GM18868 (cell line): ENCODE results near the gene HHIPL1.
"Not testable (repeated sequence)": the region's sequence is repeated elsewhere in the genome, so short reads cannot be mapped to it uniquely, and the experiment has no call there.

Experiments used
- ATAC-seq: cut with Tn5 transposase; IDR thresholded peaks from one replicate; pipeline ENCODE4 v1.9.1; 2021; ENCODE audit warnings: mild to moderate bottlenecking, moderate library complexity; ENCODE audit not compliant: unreplicated experiment

The HHIPL1 gene

GRCh38 chr14:99632410-99633035, 12.4 kb upstream of the HHIPL1 start:
- ATAC-seq: no peak

- ATAC-seq: no peak
Observed at GRCh38 chr14:99633141-99633540, 11.8 kb upstream of the HHIPL1 start.

GRCh38 chr14:99633918-99634317, 11.0 kb upstream of the HHIPL1 start:
- ATAC-seq: no peak

- no peak for ATAC-seq
Observed at GRCh38 chr14:99634443-99634842, 10.5 kb upstream of the HHIPL1 start.

GRCh38 chr14:99635116-99635515, 9.8 kb upstream of the HHIPL1 start:
- no peak for ATAC-seq

GRCh38 chr14:99636487-99636886, 8.4 kb upstream of the HHIPL1 start:
- no peak for ATAC-seq

GRCh38 chr14:99637624-99638023, 7.3 kb upstream of the HHIPL1 start:
- no peak for ATAC-seq

- not testable (repeated sequence) for ATAC-seq
Observed at GRCh38 chr14:99642771-99643170, 2.2 kb upstream of the HHIPL1 start.

GRCh38 chr14:99643343-99643742, 1.6 kb upstream of the HHIPL1 start:
- no peak for ATAC-seq

GRCh38 chr14:99644035-99644587, 818 bp upstream of the HHIPL1 start:
- ATAC-seq: no peak

- no peak for ATAC-seq
Observed at GRCh38 chr14:99645545-99646505, 896 bp downstream of the HHIPL1 start.

GRCh38 chr14:99647411-99647810, 2.5 kb downstream of the HHIPL1 start:
- ATAC-seq: no peak

- no peak for ATAC-seq
Observed at GRCh38 chr14:99648027-99648784, 3.3 kb downstream of the HHIPL1 start.

- no peak for ATAC-seq
Observed at GRCh38 chr14:99649219-99649618, 4.3 kb downstream of the HHIPL1 start.

GRCh38 chr14:99649643-99650042, 4.7 kb downstream of the HHIPL1 start:
- no peak for ATAC-seq

- ATAC-seq: no peak
Observed at GRCh38 chr14:99650189-99650588, 5.3 kb downstream of the HHIPL1 start.

GRCh38 chr14:99651953-99652746, 7.2 kb downstream of the HHIPL1 start:
- no peak for ATAC-seq

GRCh38 chr14:99654235-99654985, 9.5 kb downstream of the HHIPL1 start:
- ATAC-seq: no peak

GRCh38 chr14:99655521-99655920, 10.6 kb downstream of the HHIPL1 start:
- ATAC-seq: no peak

GRCh38 chr14:99656171-99656570, 11.2 kb downstream of the HHIPL1 start:
- no peak for ATAC-seq
